T-cell (primary cell): ENCODE data around the gene ERCC3. TPM values are rescaled to one million over a fixed set of nuclear protein-coding genes. Genes with fewer than 3 reads are reported as not detected.
"Not testable (repeated sequence)": the region's sequence is repeated elsewhere in the genome, so short reads cannot be mapped to it uniquely, and the experiment has no call there.

Experiments used
- ATAC-seq, 4 experiments: fragments of 200-7000 bp in 3 of 4; fragments of 150-1000 bp in 1 of 4; cut with Tn5 transposase; replicated peaks in 1 of 4; 1 replicate in 3 of 4; 2 replicates in 1 of 4; pipeline ENCODE4 v1.10.0; 2021; ENCODE audit warnings: moderate library complexity in 3 of 4, mild to moderate bottlenecking in 2 of 4, moderate number of reproducible peaks in 1 of 4
- CTCF ChIA-PET, 2 donors: fragments of 300-600 bp; sonication (Branson Sonifier 250); formaldehyde crosslinking; loops; one replicate each; lab custom pipeline; 2022; ENCODE audit warnings: antibody characterized with exemption in 2 of 2; lab: Charles Lee
- POLR2A ChIA-PET, 2 donors: fragments of 300-600 bp; sonication (Branson Sonifier 250); formaldehyde crosslinking; loops; one replicate each; lab custom pipeline; 2022; ENCODE audit warnings: antibody characterized with exemption in 2 of 2; lab: Charles Lee
- DNase-seq, 35 experiments: peaks; one replicate each; pipeline versions ENCODE4 v3.0.0 to v3.0.0-alpha.2; 2013 to 2023
- H3K27ac ChIP-seq: one replicate; pipeline ENCODE4 v1.5.1; 2013; ENCODE audit warnings: low read length
- H3K27me3 ChIP-seq, 2 experiments: replicated peaks in 1 of 2; 1 replicate in 1 of 2; 2 replicates in 1 of 2; pipeline versions ENCODE4 v1.6.1 to v1.7.0; 2013; ENCODE audit warnings: low read length in 1 of 2, mixed read lengths in 1 of 2; ENCODE audit not compliant: control insufficient read depth in 2 of 2, insufficient read depth in 2 of 2; ENCODE audit errors: extremely low read depth in 1 of 2
- H3K36me3 ChIP-seq, 2 donors: 1 replicate in 1 of 2; 2 replicates in 1 of 2; pipeline versions ENCODE4 v1.6.1 to v1.7.0; 2013; ENCODE audit warnings: low read length in 1 of 2; ENCODE audit not compliant: control insufficient read depth in 2 of 2, insufficient read depth in 1 of 2; ENCODE audit errors: extremely low read depth in 1 of 2
- H3K4me1 ChIP-seq, 2 experiments: 1 replicate in 1 of 2; 2 replicates in 1 of 2; pipeline versions ENCODE4 v1.6.1 to v1.7.0; 2013; ENCODE audit warnings: low read length in 2 of 2, mixed read lengths in 1 of 2; ENCODE audit not compliant: insufficient read depth in 2 of 2, control insufficient read depth in 1 of 2; ENCODE audit errors: extremely low read depth in 1 of 2
- H3K4me3 ChIP-seq, 2 donors: 1 replicate in 1 of 2; 2 replicates in 1 of 2; pipeline versions ENCODE4 v1.5.1 to v1.7.0; 2013; ENCODE audit warnings: mild to moderate bottlenecking in 2 of 2, low read length in 1 of 2, moderate library complexity in 1 of 2; ENCODE audit not compliant: control insufficient read depth in 1 of 2; ENCODE audit errors: extremely low read depth in 1 of 2
- H3K9me3 ChIP-seq: 2 replicates; pipeline ENCODE4 v1.7.0; 2013
- H3K27ac Mint-ChIP-seq, 2 donors: one replicate each; pipeline ENCODE4 v1.8.0; 2020 to 2021; ENCODE audit warnings: mild to moderate bottlenecking in 2 of 2, mixed read lengths in 2 of 2
- H3K27me3 Mint-ChIP-seq, 2 donors: one replicate each; pipeline ENCODE4 v1.8.0; 2021 to 2022; ENCODE audit warnings: mixed read lengths in 2 of 2
- H3K36me3 Mint-ChIP-seq: one replicate; pipeline ENCODE4 v1.8.0; 2021; ENCODE audit warnings: mixed read lengths
- H3K4me1 Mint-ChIP-seq, 3 donors: one replicate each; pipeline ENCODE4 v1.8.0; 2020 to 2022; ENCODE audit warnings: mixed read lengths in 3 of 3, mild to moderate bottlenecking in 1 of 3
- H3K4me3 Mint-ChIP-seq, 3 donors: one replicate each; pipeline ENCODE4 v1.8.0; 2020 to 2022; ENCODE audit warnings: mild to moderate bottlenecking in 3 of 3, mixed read lengths in 3 of 3, moderate library complexity in 3 of 3
- H3K9me3 Mint-ChIP-seq, 3 donors: one replicate each; pipeline ENCODE4 v1.8.0; 2020 to 2022; ENCODE audit warnings: mixed read lengths in 3 of 3
- WGBS: methylation state at CpG from one replicate; pipeline ENCODE4 v1.1.5; 2013; ENCODE audit warnings: missing lambda C conversion rate; ENCODE audit not compliant: insufficient coverage; 5-methylcytosine and 5-hydroxymethylcytosine counted together
- total RNA-seq, 35 experiments: library from RNA in 6 of 35; stranded (reverse) in 6 of 35; fragments of 120-200 nt in 1 of 35; gene quantifications; one replicate each; pipeline versions ENCODE4 v1.2.1 to v1.2.4 and lab custom pipeline; 2013 to 2026

ERCC3 gene
- total RNA-seq, 5 donors from 2014 or later (not counting 1 experiment from before 2014, with no cell fraction given) = 41.5 to 62.1 (median 52.3) TPM

DNA sequence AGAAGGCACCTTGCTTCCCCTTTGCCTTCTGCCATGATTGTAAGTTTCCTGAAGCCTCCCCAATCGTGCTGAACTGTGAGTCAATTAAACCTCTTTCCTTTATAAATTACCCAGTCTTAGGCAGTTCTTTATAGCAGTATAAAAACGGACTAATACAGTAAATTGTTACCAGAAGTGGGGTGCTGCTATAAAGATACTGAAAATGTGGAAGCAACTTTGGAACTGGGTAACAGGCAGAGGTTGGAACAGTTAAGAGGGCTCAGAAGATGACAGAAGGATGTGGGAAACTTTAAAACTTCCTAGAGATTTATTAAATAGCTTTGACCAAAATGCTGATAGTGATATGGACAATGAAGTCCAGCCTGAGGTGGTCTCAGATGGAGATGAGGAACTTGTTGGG, 56.2 kb downstream of the ERCC3 start:
- H3K27ac Mint-ChIP-seq, H3K36me3 ChIP-seq, H3K4me1 Mint-ChIP-seq, H3K27ac ChIP-seq, H3K9me3 ChIP-seq, H3K4me3 Mint-ChIP-seq, H3K27me3 Mint-ChIP-seq, POLR2A ChIA-PET, H3K4me3 ChIP-seq, H3K4me1 ChIP-seq, H3K27me3 ChIP-seq, ATAC-seq, DNase-seq: not testable (repeated sequence)
- WGBS = no CpG with 5 or more reads among the region's 2 CpGs
- peaks cover 3 to 24% (median 4%) of the 10 kb centered on the region in 3 donors for H3K9me3 Mint-ChIP-seq
- CTCF ChIA-PET = interaction anchor here in 1 of 2 donors (0.6 kb wide), 1 partner anchor 27 kb away, joined by 3 read pairs; no protein-coding TSS in a partner anchor
- H3K36me3 Mint-ChIP-seq = peaks cover 24% of the 10 kb centered on the region

DNA sequence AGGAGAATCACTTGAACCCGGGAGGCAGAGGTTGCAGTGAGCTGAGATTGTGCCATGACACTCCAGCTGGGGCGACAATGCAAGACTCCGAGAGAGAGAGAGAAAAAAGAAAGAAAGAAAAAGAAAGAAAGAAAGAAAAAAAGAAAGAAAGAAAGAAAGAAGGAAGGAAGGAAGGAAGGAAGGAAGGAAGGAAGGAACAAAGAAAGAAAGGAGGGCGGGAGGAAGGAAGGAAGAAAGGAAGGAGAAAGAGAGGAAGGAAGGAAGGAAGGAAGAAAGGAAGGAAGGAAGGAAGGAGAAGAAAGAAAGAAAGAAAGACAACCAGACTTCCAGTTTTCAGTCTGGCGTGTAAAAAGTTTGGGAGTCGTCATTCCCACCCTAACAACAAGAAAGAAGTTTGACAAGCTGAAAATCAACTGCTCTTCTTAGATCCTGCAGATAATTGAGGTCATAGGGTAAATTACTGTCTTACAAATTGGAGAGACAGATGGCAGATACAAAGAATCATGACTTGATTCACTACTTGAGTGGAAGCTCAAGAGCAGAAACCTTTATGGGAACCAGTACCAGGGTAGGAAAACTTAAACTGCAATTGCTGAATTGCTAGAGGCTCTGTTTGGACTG, 58.8 kb downstream of the ERCC3 start:
- Mint-ChIP-seq H3K4me3 (no peak overlapping the region), H3K27ac (no peak overlapping the region), H3K36me3 (peaks cover 26% of the 10 kb centered on the region), H3K4me1 (no peaks in the 10 kb centered on the region), H3K9me3 (peaks cover 0 to 16% (median 4%) of the 10 kb centered on the region in 3 donors), H3K27me3 (no peaks in the 10 kb centered on the region)
- Histone ChIP-seq H3K4me1 (no peaks in the 10 kb centered on the region), H3K36me3 (no peaks in the 10 kb centered on the region), H3K27ac (no peak overlapping the region), H3K27me3 (peaks cover 0 to 3% of the 10 kb centered on the region in 2 experiments), H3K9me3 (no peaks in the 10 kb centered on the region), H3K4me3 (no peak overlapping the region)
- DNase-seq (no peak), ATAC-seq (no peak)
- POLR2A ChIA-PET = interaction anchor here in 1 of 2 donors (0.6 kb wide), 1 partner anchor 305 kb away, joined by 4 read pairs; no protein-coding TSS in a partner anchor
- 100% methylated on average over 3 of the region's 6 CpGs for WGBS
- CTCF ChIA-PET = no interaction called here

DNA sequence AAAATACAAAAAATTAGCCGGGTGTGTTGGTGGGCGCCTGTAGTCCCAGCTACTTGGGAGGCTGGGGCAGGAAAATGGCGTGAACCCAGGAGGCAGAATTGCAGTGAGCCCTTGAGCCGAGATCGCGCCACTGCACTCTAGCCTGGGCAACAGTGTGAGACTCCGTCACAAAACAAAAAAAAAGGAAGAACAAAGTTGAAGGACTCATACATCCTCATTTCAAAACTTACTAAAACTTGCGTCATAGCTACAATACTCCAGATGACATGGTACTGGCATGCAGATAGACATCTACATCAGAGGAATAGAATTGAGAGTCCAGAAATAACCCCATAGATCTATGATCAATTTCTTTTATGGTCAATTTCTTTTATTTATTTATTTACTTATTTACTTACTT, 60.2 kb downstream of the ERCC3 start:
- 100% methylated on average over 6 of the region's 8 CpGs for WGBS
- Mint-ChIP-seq H3K4me1 (no peaks in the 10 kb centered on the region), H3K27me3 (no peaks in the 10 kb centered on the region), H3K4me3 (no peak overlapping the region), H3K36me3 (peaks cover 21% of the 10 kb centered on the region), H3K27ac (no peak overlapping the region), H3K9me3 (peaks cover 0 to 16% (median 7%) of the 10 kb centered on the region in 3 donors)
- ATAC-seq (no peak), DNase-seq (no peak)
- Histone ChIP-seq H3K9me3 (no peaks in the 10 kb centered on the region), H3K4me1 (no peaks in the 10 kb centered on the region), H3K27me3 (no peaks in the 10 kb centered on the region), H3K4me3 (no peak overlapping the region), H3K27ac (no peak overlapping the region), H3K36me3 (no peaks in the 10 kb centered on the region)
- ChIA-PET POLR2A (no interaction called here), CTCF (no interaction called here)

DNA sequence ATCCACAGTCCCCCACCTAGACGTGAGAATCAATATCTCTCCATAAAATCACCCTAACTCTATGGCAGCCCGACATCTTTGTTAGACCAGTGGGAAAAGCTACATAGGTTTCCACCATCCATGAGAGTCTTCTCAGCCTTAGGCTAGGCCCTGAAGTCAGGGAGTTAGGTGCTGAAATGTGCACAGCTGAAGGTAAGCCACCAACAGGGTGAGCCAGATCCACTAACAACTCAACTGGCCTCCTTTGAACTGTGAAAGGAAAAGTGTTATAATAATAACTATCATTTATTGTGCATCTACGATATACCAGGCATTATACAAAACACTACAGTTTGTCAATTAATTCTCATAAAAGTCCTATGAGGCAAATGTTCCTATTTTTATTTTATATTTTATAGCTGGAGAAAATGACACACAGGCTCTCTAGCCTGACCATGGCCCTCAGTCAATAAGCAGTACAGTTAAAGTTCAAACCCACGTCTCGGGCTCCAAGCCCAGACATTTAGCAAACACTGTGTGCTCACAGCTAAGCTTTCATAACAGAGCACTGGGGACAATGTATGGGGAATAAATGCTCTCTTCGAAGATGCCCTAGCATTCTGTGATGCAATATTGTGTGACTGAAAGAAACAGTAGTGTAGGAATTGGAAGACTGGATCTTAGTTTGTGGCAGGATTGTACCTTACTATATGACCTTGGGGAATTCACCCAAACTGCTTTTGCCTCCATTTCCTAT, 62.6 kb downstream of the ERCC3 start:
- CTCF ChIA-PET = no interaction called here
- peaks cover 8 to 15% of the 10 kb centered on the region in 2 donors for H3K27me3 Mint-ChIP-seq
- Histone ChIP-seq H3K4me1 (peaks cover 0 to 4% of the 10 kb centered on the region in 2 experiments), H3K27ac (no peak overlapping the region), H3K4me3 (no peak overlapping the region), H3K9me3 (no peaks in the 10 kb centered on the region), H3K27me3 (peaks cover 0 to 16% of the 10 kb centered on the region in 2 experiments), H3K36me3 (no peaks in the 10 kb centered on the region)
- H3K9me3 Mint-ChIP-seq = peaks cover 4 to 5% (median 4%) of the 10 kb centered on the region in 3 donors
- WGBS = 86% methylated on average over 5 of the region's 6 CpGs
- H3K4me3 Mint-ChIP-seq = no peak overlapping the region
- H3K27ac Mint-ChIP-seq = no peak overlapping the region
- peaks cover 8% of the 10 kb centered on the region for H3K36me3 Mint-ChIP-seq
- ATAC-seq (no peak), DNase-seq (no peak)
- POLR2A ChIA-PET = no interaction called here
- peaks cover 0 to 5% (median 2%) of the 10 kb centered on the region in 3 donors for H3K4me1 Mint-ChIP-seq

DNA sequence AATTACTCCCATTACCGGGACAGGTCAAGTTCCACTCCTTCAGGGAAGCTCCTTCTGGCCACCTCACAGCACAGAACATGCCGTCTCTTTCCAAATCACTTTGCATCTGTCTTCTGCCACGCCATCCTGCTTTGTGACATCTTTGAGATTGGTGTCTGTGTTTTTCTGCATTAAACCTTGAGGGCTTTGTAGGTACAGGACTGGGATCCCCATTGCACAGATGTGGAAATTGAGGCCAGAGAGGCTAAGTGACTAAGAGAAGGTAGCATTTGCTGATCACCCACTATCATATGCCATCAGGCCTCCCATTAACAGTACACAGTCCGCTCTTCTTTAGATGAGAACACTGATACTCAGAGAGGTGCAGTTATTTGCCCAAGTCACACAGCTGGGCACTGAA, 64.4 kb downstream of the ERCC3 start:
- H3K27me3 ChIP-seq = peaks cover 3 to 21% of the 10 kb centered on the region in 2 experiments
- H3K4me3 ChIP-seq = no peak overlapping the region
- Mint-ChIP-seq H3K9me3 (peaks cover 4 to 5% (median 4%) of the 10 kb centered on the region in 3 donors), H3K4me1 (peaks cover 0 to 5% (median 2%) of the 10 kb centered on the region in 3 donors), H3K4me3 (no peak overlapping the region), H3K27ac (no peak overlapping the region), H3K36me3 (peaks cover 8% of the 10 kb centered on the region), H3K27me3 (peaks cover 20 to 32% of the 10 kb centered on the region in 2 donors)
- ChIA-PET POLR2A (no interaction called here), CTCF (no interaction called here)
- no peak overlapping the region for H3K27ac ChIP-seq
- 90% methylated on average over 2 of the region's 4 CpGs for WGBS
- no peak for DNase-seq
- no peaks in the 10 kb centered on the region for H3K36me3 ChIP-seq
- ATAC-seq = no peak
- peaks cover 0 to 5% of the 10 kb centered on the region in 2 experiments for H3K4me1 ChIP-seq
- no peaks in the 10 kb centered on the region for H3K9me3 ChIP-seq

DNA sequence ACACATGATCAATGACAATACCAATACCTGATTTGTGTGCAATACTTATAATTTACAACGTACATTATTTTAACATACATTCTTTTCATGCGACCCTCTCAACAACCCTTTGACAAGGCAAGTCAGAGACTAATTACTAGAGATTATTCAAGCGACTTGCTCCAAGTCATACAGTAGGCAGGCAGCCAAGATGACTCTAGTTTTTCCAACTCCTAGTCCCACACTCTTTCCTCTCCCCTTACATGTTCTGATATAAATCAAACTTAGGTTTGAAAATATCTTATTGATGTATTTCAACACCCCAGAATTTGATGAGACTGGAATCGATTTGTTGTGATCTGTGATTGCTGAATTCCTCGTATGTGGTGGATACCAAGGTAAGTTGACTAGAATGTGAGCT, 65.8 kb downstream of the ERCC3 start:
- Mint-ChIP-seq H3K4me3 (no peak overlapping the region), H3K27ac (no peak overlapping the region), H3K9me3 (peaks cover 4 to 5% (median 4%) of the 10 kb centered on the region in 3 donors), H3K27me3 (peaks cover 28 to 42% of the 10 kb centered on the region in 2 donors), H3K36me3 (peaks cover 8% of the 10 kb centered on the region), H3K4me1 (peaks cover 0 to 5% (median 2%) of the 10 kb centered on the region in 3 donors)
- WGBS = 93% methylated on average over 2 of the region's 5 CpGs
- Histone ChIP-seq H3K27me3 (peaks cover 3 to 23% of the 10 kb centered on the region in 2 experiments), H3K9me3 (no peaks in the 10 kb centered on the region), H3K27ac (no peak overlapping the region), H3K36me3 (no peaks in the 10 kb centered on the region), H3K4me3 (no peak overlapping the region), H3K4me1 (peaks cover 0 to 5% of the 10 kb centered on the region in 2 experiments)
- DNase-seq (no peak), ATAC-seq (no peak)
- CTCF ChIA-PET = no interaction called here
- POLR2A ChIA-PET = no interaction called here
